ENCODE data around the gene UTS2B. TPM values are rescaled to one million over a fixed set of nuclear protein-coding genes. Genes with fewer than 3 reads are reported as not detected.

UTS2B gene
- polyA plus RNA-seq, 1 donor from 2014 or later = 0.46 TPM

DNA sequence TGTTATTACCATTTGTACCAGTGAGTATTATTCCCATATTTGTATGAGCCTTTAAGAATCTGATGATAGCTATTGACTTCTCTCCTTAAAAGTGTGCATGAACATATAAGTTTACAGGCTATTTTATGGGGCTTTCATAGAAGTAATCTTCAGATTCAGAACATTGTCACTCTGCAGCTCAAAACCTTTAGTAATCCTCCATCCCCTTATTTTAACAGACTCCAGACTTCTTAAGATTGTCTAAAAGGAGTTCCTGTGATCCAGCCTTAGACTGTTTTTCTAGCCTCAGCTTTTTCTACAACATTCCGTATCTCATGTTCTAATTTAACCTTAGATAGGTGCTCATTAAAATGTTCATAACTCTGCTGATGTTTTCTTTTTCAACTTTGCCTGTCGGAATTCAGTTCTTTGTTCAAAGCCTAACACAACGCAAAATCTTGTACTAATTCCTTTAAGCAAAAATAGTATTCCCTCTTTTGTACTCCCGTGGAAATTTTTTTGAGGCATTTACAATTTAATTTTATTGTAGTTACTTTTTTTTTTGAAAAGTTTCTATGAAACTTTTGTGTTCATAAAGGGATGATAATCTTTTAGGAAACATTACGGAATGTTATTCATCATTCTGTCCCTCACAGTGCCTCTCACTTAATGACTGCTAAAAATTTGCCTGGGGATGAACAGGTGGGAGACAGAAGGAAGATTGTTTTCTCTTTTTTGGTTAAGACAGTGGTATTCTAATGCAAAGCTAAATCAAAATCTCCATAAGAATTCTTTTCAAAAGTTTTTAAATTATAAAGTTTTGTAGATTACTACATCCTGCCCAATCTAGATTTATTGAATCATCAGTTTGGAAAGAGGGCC is 38.7 kb upstream of the UTS2B start:
- no peak overlapping the region for H3K27ac ChIP-seq (ENCODE audit: low read length)
- H3K4me2 ChIP-seq (ENCODE audit: low read length) = no peak overlapping the region
- H3K36me3 ChIP-seq (ENCODE audit: insufficient read depth, low read length) = peaks cover 11% of the 10 kb centered on the region
- no peaks in the 10 kb centered on the region for H4K20me1 ChIP-seq (ENCODE audit: insufficient read depth)
- no peak overlapping the region for H3K9ac ChIP-seq (ENCODE audit: low read length)
- H2AFZ ChIP-seq (ENCODE audit: low read depth, low read length) = no peak overlapping the region
- TF ChIP-seq MXI1 (conservative IDR thresholded peaks at IDR 0.05; ENCODE audit: poor library complexity, severe bottlenecking) (no peak), POLR2AphosphoS5 (IDR thresholded peaks at IDR 0.05) (no peak), TAF1 (IDR thresholded peaks at IDR 0.05; ENCODE audit: low read depth) (no peak), SMC3 (conservative IDR thresholded peaks at IDR 0.05; ENCODE audit: poor library complexity) (no peak), RAD21 (conservative IDR thresholded peaks at IDR 0.05) (no peak), EZH2 (IDR thresholded peaks at IDR 0.05; ENCODE audit: borderline replicate concordance, insufficient read depth, low read length, poor library complexity, severe bottlenecking) (no peak), EP300 (conservative IDR thresholded peaks at IDR 0.05; ENCODE audit: poor library complexity, severe bottlenecking) (no peak)
- TF ChIP-seq, protein P1, sequence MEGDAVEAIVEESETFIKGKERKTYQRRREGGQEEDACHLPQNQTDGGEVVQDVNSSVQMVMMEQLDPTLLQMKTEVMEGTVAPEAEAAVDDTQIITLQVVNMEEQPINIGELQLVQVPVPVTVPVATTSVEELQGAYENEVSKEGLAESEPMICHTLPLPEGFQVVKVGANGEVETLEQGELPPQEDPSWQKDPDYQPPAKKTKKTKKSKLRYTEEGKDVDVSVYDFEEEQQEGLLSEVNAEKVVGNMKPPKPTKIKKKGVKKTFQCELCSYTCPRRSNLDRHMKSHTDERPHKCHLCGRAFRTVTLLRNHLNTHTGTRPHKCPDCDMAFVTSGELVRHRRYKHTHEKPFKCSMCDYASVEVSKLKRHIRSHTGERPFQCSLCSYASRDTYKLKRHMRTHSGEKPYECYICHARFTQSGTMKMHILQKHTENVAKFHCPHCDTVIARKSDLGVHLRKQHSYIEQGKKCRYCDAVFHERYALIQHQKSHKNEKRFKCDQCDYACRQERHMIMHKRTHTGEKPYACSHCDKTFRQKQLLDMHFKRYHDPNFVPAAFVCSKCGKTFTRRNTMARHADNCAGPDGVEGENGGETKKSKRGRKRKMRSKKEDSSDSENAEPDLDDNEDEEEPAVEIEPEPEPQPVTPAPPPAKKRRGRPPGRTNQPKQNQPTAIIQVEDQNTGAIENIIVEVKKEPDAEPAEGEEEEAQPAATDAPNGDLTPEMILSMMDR (IDR thresholded peaks at IDR 0.05; ENCODE audit: poor library complexity, severe bottlenecking) = no peak
- TF ChIP-seq, protein P2, sequence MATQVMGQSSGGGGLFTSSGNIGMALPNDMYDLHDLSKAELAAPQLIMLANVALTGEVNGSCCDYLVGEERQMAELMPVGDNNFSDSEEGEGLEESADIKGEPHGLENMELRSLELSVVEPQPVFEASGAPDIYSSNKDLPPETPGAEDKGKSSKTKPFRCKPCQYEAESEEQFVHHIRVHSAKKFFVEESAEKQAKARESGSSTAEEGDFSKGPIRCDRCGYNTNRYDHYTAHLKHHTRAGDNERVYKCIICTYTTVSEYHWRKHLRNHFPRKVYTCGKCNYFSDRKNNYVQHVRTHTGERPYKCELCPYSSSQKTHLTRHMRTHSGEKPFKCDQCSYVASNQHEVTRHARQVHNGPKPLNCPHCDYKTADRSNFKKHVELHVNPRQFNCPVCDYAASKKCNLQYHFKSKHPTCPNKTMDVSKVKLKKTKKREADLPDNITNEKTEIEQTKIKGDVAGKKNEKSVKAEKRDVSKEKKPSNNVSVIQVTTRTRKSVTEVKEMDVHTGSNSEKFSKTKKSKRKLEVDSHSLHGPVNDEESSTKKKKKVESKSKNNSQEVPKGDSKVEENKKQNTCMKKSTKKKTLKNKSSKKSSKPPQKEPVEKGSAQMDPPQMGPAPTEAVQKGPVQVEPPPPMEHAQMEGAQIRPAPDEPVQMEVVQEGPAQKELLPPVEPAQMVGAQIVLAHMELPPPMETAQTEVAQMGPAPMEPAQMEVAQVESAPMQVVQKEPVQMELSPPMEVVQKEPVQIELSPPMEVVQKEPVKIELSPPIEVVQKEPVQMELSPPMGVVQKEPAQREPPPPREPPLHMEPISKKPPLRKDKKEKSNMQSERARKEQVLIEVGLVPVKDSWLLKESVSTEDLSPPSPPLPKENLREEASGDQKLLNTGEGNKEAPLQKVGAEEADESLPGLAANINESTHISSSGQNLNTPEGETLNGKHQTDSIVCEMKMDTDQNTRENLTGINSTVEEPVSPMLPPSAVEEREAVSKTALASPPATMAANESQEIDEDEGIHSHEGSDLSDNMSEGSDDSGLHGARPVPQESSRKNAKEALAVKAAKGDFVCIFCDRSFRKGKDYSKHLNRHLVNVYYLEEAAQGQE (IDR thresholded peaks at IDR 0.05; ENCODE audit: borderline replicate concordance) = no peak
- no peaks in the 10 kb centered on the region for H3K79me2 ChIP-seq (replicated peaks; ENCODE audit: insufficient read depth, low read length)
- H3K9me3 ChIP-seq (ENCODE audit: low read length) = no peaks in the 10 kb centered on the region
- H3K4me3 ChIP-seq (ENCODE audit: low read length) = no peak overlapping the region
- H3F3A ChIP-seq (ENCODE audit: insufficient read depth, low read length, poor library complexity, severe bottlenecking) = no peaks in the 10 kb centered on the region
- no peaks in the 10 kb centered on the region for H3K27me3 ChIP-seq (ENCODE audit: insufficient read depth, low read depth, low read length)
- no peaks in the 10 kb centered on the region for H3K9me2 ChIP-seq (ENCODE audit: insufficient read depth, low read length)

GRCh38 chr3:191366675-191367074 is 36.3 kb upstream of the UTS2B start:
- no peaks in the 10 kb centered on the region for H3K9me2 ChIP-seq (ENCODE audit: insufficient read depth, low read length)
- no peaks in the 10 kb centered on the region for H3K9me3 ChIP-seq (ENCODE audit: low read length)
- no peak overlapping the region for H3K4me3 ChIP-seq (ENCODE audit: low read length)
- no peak overlapping the region for H3K9ac ChIP-seq (ENCODE audit: low read length)
- peaks cover 11% of the 10 kb centered on the region for H3K36me3 ChIP-seq (ENCODE audit: insufficient read depth, low read length)
- no peaks in the 10 kb centered on the region for H3K79me2 ChIP-seq (replicated peaks; ENCODE audit: insufficient read depth, low read length)
- no peak overlapping the region for H2AFZ ChIP-seq (ENCODE audit: low read depth, low read length)
- TF ChIP-seq, protein P1 (IDR thresholded peaks at IDR 0.05; ENCODE audit: poor library complexity, severe bottlenecking) = no peak
- TF ChIP-seq EZH2 (IDR thresholded peaks at IDR 0.05; ENCODE audit: borderline replicate concordance, insufficient read depth, low read length, poor library complexity, severe bottlenecking) (no peak), RAD21 (conservative IDR thresholded peaks at IDR 0.05) (no peak), TAF1 (IDR thresholded peaks at IDR 0.05; ENCODE audit: low read depth) (no peak), EP300 (conservative IDR thresholded peaks at IDR 0.05; ENCODE audit: poor library complexity, severe bottlenecking) (no peak), POLR2AphosphoS5 (IDR thresholded peaks at IDR 0.05) (no peak), MXI1 (conservative IDR thresholded peaks at IDR 0.05; ENCODE audit: poor library complexity, severe bottlenecking) (no peak), SMC3 (conservative IDR thresholded peaks at IDR 0.05; ENCODE audit: poor library complexity) (no peak)
- TF ChIP-seq, protein P2 (IDR thresholded peaks at IDR 0.05; ENCODE audit: borderline replicate concordance) = no peak
- H3K4me2 ChIP-seq (ENCODE audit: low read length) = no peak overlapping the region
- no peaks in the 10 kb centered on the region for H3F3A ChIP-seq (ENCODE audit: insufficient read depth, low read length, poor library complexity, severe bottlenecking)
- H3K27me3 ChIP-seq (ENCODE audit: insufficient read depth, low read depth, low read length) = no peaks in the 10 kb centered on the region
- H4K20me1 ChIP-seq (ENCODE audit: insufficient read depth) = no peaks in the 10 kb centered on the region
- H3K27ac ChIP-seq (ENCODE audit: low read length) = no peak overlapping the region

Data from neural cell (in vitro differentiated cells).